ENCODE measurements around the gene CFAP74. TPM values are rescaled to one million over a fixed set of nuclear protein-coding genes. Genes with fewer than 3 reads are reported as not detected.

CFAP74 gene
- polyA plus RNA-seq, 2 of the 4 experiments (the other 2 are of a cell fraction): 0.03 to 0.04 TPM

DNA sequence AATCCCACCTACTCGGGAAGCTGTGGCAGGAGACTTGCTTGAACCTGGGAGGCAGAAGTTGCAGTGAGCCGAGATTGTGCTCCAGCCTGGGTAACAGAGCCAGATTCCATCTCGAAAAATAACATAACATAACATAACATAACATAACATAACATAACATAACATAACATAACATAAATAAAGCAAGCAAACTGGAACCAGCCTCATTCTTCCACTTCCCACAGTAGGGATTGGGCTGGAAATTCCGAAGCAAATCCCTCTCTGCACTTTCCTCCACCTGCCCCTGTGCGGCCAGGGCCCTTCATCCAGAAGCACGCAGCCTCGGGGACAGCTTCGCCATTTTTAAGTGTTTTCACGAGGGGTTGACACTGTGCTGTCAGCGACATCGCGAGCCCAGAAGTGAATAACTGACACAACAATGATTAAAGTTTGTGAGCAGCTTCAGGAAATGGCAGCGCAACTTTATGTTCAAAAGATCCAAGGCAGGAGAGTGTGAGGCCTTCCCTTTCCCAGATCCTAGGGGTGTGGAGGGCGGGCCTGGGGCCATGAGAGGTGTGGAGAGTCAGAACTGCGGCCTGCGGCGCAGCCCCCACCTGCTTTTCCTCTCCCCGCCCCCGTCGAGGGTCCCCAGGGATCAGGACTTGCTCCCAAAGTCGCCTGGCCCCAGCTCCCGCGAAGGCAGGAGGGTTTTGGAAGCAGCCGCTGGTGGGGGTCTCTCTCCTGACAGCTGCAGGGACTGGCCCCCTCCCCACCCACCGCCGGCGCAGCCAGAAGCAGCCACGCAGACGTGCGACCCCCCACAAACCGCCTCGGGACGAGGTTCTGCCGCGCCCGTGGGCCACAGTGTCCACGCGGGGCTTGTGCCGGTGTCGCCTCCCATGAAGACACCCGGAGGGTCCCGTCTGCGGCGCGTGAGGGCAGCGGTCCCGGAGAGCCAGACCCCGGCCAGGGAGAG lies 14.9 kb upstream of the CFAP74 start:
- 0 out of 3 replicates have a peak, but pooled peaks cover 6% of the 10 kb centered on the region for H3K4me1 ChIP-seq
- DNase-seq (ENCODE audit: low read depth in 1 of 2, low spot score in 1 of 2) (no peak), ATAC-seq (no peak), FAIRE-seq (no peak)
- CTCF ChIA-PET: interaction anchor here (0.7 to 3.6 kb wide), 2 partner anchors 26 to 58 kb away, joined by 3 to 13 read pairs; no protein-coding TSS in a partner anchor
- no peak overlapping the region for H3K4me3 ChIP-seq
- H3K9me3 ChIP-seq: no peaks in the 10 kb centered on the region
- no peak overlapping the region for H3K27ac ChIP-seq
- POLR2A ChIA-PET: no interaction called here
- H3K4me2 ChIP-seq: no peak overlapping the region
- WGBS (ENCODE audit: missing lambda C conversion rate): 69% methylated on average over 19 of the region's 48 CpGs
- TF ChIP-seq, protein P1, sequence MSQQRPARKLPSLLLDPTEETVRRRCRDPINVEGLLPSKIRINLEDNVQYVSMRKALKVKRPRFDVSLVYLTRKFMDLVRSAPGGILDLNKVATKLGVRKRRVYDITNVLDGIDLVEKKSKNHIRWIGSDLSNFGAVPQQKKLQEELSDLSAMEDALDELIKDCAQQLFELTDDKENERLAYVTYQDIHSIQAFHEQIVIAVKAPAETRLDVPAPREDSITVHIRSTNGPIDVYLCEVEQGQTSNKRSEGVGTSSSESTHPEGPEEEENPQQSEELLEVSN (IDR thresholded peaks at IDR 0.05; ENCODE audit: borderline replicate concordance, low read depth): no peak
- TF ChIP-seq EHF (CRISPR knock-in tag; IDR thresholded peaks at IDR 0.05) (no peak), FOSL2 (IDR thresholded peaks at IDR 0.05) (no peak), FOSL2 (CRISPR knock-in tag; IDR thresholded peaks at IDR 0.05) (no peak), HEYL (CRISPR knock-in tag; IDR thresholded peaks at IDR 0.05) (no peak), BHLHE40 (IDR thresholded peaks at IDR 0.05; ENCODE audit: low read depth, low read length) (no peak), RARB (CRISPR knock-in tag; IDR thresholded peaks at IDR 0.05) (no peak)

DNA sequence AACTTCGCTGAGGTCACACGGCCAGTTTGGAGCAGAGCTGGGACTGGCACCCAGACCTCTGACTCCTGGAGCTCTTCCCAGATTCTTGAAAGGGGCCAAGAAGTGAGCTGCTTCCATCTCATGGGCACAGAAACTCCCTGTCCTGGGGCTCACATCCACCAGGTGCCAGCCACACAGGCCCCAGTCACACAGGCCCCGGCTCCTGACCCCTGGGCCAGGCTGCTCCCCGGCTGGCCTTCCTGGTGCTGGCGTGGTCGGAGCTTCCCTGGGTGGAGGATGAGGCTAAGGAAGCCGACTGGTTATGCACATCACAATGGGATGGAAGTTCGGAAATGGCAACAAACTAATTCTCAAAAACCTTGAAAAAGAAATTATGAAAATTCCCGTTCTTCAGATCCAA lies 12.5 kb upstream of the CFAP74 start:
- H3K27ac ChIP-seq: no peak overlapping the region
- H3K9me3 ChIP-seq: no peaks in the 10 kb centered on the region
- FAIRE-seq (no peak), DNase-seq (ENCODE audit: low read depth in 1 of 2, low spot score in 1 of 2) (no peak), ATAC-seq (no peak; a peak in 1 of 6 replicates)
- no peak overlapping the region for H3K4me2 ChIP-seq
- H3K4me1 ChIP-seq: 0 out of 3 replicates have a peak, but pooled peaks cover 6% of the 10 kb centered on the region
- CTCF ChIA-PET: interaction anchor here (3.6 kb wide), 1 partner anchor 28 kb away, joined by 13 read pairs; no protein-coding TSS in a partner anchor
- no peak for TF ChIP-seq NPAS2 (CRISPR knock-in tag; IDR thresholded peaks at IDR 0.05; ENCODE audit: borderline replicate concordance)
- no peak for TF ChIP-seq RARB (CRISPR knock-in tag; IDR thresholded peaks at IDR 0.05)
- no peak for TF ChIP-seq EP300 (IDR thresholded peaks at IDR 0.05)
- TF ChIP-seq BHLHE40 (IDR thresholded peaks at IDR 0.05; ENCODE audit: low read depth, low read length): no peak
- no peak for TF ChIP-seq ZNF302 (CRISPR knock-in tag; IDR thresholded peaks at IDR 0.05)
- TF ChIP-seq CBX8 (IDR thresholded peaks at IDR 0.05): no peak
- TF ChIP-seq ATOH8 (CRISPR knock-in tag; IDR thresholded peaks at IDR 0.05; ENCODE audit: low read depth): no peak
- TF ChIP-seq MAZ (IDR thresholded peaks at IDR 0.05; ENCODE audit: borderline replicate concordance, low read depth, low read length): no peak
- no peak for TF ChIP-seq CHD4 (IDR thresholded peaks at IDR 0.05; ENCODE audit: borderline replicate concordance)
- no peak for TF ChIP-seq HOXB13 (CRISPR knock-in tag; IDR thresholded peaks at IDR 0.05; ENCODE audit: low read depth)
- no peak for TF ChIP-seq GATA3 (IDR thresholded peaks at IDR 0.05; ENCODE audit: borderline replicate concordance)
- TF ChIP-seq, protein P1 (IDR thresholded peaks at IDR 0.05; ENCODE audit: borderline replicate concordance, low read depth): no peak
- TF ChIP-seq NR3C1 (IDR thresholded peaks at IDR 0.05): no peak
- no peak for TF ChIP-seq BCL3 (IDR thresholded peaks at IDR 0.05)
- no peak for TF ChIP-seq KDM1A (IDR thresholded peaks at IDR 0.05; ENCODE audit: low read depth)
- POLR2A ChIA-PET: no interaction called here
- 79% methylated on average over 9 of the region's 9 CpGs for WGBS (ENCODE audit: missing lambda C conversion rate)
- no peak overlapping the region for H3K4me3 ChIP-seq
